ENCODE data around the gene XPA.
"Not testable (repeated sequence)": the region's sequence is repeated elsewhere in the genome, so short reads cannot be mapped to it uniquely, and the experiment has no call there.

The XPA gene

GRCh38 chr9:97703437-97704344, 6.6 kb upstream of the XPA start:
- no peak for DNase-seq (ENCODE audit: low spot score)

DNA sequence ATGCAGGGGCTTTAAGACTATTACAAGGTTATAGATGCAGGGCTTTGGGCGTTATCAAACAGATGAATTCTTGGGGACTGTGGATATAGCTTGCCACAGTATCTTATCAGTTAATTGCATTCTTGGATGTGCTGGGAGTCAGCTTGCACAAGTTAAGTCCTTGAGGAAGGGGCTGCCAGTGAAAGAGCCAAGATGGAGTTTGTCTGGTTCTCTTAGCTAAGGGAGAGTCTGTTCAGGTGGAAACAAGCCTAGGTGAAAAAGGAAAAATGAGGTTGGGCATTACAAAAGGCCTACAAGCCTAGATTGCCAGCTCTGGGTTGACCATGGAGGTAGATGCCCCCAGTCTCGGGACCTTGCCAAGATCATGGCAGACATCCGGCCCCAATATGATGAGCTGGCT, 2.7 kb upstream of the XPA start:
- not testable (repeated sequence) for DNase-seq (ENCODE audit: low spot score)

DNA sequence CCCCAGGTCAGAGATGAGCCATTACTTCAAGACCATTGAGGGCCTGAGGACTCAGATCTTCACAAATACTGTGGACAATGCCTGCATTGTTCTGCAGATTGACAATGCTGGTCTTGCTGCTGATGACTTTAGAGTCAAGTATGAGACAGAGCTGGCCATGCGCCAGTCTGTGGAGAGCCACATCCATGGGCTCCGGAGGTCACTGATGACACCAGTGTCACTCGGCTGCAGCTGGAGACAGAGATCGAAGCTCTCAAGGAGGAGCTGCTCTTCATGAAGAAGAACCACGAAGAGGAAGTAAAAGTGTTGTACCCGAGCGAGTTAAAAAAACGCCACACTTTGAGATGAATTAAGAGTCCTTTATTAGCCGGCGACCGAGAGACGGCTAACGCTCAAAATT, 2.1 kb upstream of the XPA start:
- not testable (repeated sequence) for DNase-seq (ENCODE audit: low spot score)

- no peak for DNase-seq (ENCODE audit: low spot score)
These were observed 1.7 kb upstream of the XPA start for GRCh38 chr9:97698865-97699264.

- no peak for DNase-seq (ENCODE audit: low spot score)
These were observed 697 bp upstream of the XPA start for GRCh38 chr9:97697837-97698236.

GRCh38 chr9:97695995-97696802, 941 bp downstream of the XPA start:
- DNase-seq (ENCODE audit: low spot score), result no peak

- DNase-seq (ENCODE audit: low spot score), result no peak
These were observed 1.8 kb downstream of the XPA start for GRCh38 chr9:97695390-97695789.

DNA sequence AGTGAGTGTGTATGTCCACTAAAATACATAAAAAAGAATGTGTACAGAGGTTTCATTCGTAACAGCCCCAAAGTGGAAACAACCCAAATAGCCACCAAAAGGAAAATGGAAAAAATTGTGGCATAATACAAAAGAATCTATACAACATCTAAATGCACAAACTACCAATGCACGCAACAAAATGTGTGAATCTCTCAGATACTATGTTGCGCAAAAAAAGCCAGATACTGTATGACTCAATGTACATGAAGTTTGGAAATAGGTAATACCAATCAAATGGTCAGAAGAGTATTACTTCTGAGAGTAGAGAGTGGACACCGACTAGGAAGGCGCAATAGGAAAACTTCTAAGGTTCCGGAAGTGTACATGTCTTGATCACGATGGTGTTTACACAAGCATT, 2.4 kb downstream of the XPA start:
- no peak for DNase-seq (ENCODE audit: low spot score)

DNA sequence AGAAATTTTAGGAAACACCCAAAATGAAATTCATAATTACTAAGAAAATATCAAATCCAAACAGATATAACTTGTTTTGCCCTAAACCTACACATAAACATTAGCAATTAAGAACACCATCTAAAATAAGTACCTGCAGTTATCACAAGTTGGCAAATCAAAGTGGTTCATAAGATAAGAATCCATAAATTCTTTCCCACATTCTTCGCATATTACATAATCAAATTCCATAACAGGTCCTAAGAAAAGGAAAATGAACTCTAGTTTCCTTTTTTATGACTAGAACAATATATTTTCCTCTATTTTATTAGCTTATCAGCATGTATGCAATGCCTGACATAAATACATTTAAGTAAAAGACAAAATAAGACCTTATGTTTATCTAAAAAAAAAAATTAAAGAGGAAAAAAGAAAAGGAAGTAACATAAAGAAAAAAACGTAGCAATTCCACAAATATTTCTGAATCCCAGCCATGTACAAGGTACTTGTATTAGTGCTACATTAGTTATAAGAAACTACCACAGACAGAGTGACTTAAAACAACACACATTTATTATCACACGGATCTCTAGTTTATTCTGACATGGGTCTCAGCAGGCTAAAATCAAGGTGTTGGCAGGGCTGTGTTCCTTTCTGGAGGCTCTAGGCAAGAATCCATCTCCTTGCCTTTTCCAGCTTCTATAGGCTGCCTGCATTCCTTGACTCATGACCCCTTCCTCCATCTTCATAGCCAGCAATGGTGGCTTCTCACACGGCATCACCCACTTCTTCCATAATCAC, 7.5 kb downstream of the XPA start:
- DNase-seq (ENCODE audit: low spot score), result no peak

GRCh38 chr9:97688654-97689053, 8.5 kb downstream of the XPA start:
- no peak for DNase-seq (ENCODE audit: low spot score)

DNA sequence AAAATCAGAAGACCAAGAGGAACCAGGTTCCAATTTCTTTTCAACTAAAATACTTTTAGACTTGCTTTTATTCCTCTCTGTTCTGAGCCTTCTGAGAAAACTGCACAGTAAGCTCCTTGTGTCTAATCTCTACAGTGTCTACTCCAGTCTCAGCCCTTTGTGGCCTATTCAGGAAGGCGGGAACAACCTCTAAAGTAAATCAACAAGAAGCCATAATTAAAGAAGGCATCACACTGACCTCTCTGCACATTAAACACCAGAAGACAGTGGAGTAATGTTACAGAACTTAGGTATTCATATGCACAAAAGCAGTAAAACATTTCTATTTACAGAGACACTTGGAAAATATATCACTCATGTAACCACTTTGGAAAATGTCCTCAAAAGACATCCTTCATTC, 14.9 kb downstream of the XPA start:
- no peak for DNase-seq (ENCODE audit: low spot score)

DNA sequence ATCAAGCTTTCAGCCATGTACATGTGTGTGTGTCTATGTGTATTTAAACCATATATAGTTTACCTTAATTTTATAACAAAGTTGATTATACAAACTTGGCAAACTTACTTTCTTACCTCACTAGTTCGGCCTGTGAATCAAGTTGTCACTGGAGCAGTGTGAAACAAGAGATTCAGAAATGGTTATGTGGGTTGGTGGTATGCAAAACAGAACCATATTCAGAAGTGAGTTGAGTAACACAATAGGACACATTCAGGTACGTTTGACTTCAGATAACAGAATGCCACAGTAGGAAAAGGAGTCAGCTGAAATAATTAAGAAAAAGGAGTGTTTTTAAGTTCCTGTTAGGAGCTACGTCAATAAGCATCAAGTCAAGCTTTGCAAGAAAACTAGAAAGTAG, 21.5 kb downstream of the XPA start:
- DNase-seq (ENCODE audit: low spot score), result no peak

GRCh38 chr9:97673922-97674321, 23.2 kb downstream of the XPA start:
- no peak for DNase-seq (ENCODE audit: low spot score)

DNA sequence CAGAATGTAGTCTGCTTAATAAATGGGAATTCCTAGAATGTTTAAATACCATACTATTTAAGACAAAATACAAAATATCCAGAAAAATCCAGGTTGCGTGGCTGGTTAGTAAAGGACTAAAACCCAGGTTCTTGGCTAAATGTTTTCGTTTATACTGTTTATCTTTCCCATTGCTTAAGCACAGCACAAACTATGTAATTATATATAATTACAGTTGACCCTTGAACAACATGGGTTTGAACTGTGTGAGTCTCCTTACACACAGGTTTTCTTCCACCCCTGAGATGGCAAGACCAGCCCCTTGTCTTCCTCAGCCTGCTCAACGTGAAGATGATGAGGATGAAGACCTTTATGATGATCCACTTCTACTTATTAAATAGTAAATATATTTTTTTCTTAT, 24.7 kb downstream of the XPA start:
- DNase-seq (ENCODE audit: low spot score), result no peak

- DNase-seq (ENCODE audit: low spot score), result no peak
These were observed 26.6 kb downstream of the XPA start for GRCh38 chr9:97670586-97670985.

- DNase-seq (ENCODE audit: low spot score), result no peak
These were observed 28.7 kb downstream of the XPA start for GRCh38 chr9:97668485-97668884.

DNA sequence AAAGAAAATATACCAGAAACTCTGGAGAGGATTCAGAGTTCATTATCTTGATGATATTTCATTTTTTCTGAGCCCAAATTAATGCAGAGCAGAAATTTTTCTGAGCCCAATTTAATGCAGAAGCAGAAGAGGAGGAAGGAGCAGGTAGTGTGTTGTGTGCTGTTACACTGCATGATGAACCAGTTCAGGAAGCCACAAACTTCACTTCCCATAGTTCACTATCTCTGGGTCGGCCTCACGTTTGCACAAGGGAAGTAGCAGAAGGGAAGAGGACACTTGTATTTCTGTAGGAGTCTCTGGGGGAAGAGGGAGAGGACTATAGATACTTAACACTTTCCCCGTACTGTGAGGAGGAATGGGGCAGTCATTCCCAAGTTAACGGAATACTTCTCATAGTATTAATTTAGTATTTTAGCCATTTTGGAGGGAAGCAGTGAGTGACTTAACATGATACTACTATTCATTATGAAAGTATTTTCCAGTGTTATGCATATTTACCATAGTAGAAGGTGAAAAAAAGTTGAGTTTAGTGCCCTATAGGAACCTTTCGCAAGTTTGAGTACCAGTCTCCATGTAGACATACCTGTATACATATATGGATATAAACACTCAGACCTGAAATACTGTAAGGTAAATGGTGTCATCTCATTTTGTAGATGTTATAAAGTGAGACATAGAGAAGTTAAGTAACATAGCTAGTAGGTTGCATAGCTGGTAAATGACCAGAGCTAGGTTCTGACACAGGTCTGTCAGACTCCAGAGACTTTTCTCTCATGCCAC, 30.0 kb downstream of the XPA start:
- no peak for DNase-seq (ENCODE audit: low spot score)

GRCh38 chr9:97665742-97666141, 31.4 kb downstream of the XPA start:
- DNase-seq (ENCODE audit: low spot score), result no peak

DNA sequence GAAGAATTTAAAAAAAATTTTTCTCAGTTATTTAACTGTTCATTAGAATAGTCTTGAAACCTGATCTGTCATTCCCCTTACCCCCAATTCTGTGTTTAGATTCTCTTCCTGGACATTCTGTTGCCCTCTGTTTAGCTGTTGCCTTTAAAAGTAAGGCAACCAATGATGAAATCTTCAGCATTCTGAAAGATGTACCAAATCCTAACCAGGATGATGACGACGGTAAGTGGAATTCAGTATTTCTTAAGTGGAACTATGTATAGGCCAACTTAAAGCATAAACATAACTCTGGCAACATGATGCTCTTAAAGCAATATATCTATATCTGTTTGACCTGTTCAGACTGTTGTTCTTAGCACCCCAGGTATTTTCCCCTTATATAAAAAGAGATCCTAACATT, 36.3 kb downstream of the XPA start:
- no peak for DNase-seq (ENCODE audit: low spot score)

DNA sequence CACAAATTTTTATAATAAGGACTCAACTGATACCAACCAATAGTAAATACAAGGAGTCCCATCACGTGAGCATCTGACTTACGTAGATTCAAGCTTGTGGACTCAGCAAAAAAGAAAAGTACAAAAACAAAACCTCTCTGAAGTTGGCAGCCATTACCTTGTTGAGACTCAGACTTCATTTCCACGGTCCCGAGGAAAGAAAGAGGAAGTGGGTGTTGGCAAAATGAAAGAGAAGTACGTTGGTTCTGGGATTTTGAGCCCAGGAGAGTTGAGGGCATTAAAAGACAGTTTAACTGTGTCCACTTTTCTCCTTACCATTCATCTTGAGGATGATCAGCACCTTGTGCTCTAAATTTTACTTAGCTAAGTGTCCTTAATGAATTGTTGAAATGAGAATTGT, 36.8 kb downstream of the XPA start:
- no peak for DNase-seq (ENCODE audit: low spot score)

DNA sequence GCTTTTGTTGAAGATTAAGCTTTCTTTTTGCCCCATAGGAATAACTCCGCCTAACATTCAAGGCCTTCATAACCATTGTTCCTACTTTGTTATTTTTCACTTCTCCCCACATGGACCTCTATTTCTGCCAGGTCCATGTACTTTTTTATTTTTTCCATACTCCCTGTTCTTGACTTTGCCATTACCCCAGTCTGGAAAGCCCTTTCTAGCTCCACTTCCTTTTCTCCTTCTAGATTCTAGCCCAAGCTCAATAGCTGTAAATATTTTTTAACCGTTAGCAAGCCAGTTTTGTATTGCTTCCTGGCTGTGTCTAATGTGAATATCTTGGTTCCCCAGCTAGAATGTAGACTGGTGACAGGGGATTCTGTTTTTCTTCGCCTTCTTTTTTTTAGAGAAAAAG, 37.4 kb downstream of the XPA start:
- no peak for DNase-seq (ENCODE audit: low spot score)

DNA sequence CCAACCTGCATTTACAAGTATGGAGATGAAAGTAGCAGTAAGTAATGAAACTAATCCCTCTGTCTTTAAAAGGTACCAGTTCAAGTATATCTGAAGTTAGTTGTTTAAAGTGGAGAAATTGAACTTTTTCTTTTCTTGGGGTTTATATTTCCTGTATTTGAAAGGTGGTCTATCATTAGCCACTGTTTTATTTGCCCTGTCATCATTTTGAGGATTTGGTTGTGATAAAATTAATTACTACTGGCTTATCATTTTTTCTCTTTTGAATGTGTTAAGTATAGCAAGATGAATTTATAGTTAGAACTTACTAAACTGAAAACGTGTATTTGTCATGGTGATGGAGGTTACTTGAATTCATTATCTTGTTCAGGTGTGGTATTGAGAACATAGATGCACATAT, 38.4 kb downstream of the XPA start:
- DNase-seq (ENCODE audit: low spot score), result no peak

All from ecto neural progenitor cell (in vitro differentiated cells).